ENCODE measurements around the gene LAPTM4A. TPM values are rescaled to one million over a fixed set of nuclear protein-coding genes. Genes with fewer than 3 reads are reported as not detected.
"Not testable (repeated sequence)": the region's sequence is repeated elsewhere in the genome, so short reads cannot be mapped to it uniquely, and the experiment has no call there.

LAPTM4A gene
- total RNA-seq, 1 donor: 82.9 TPM

- DNase-seq (ENCODE audit: low read depth in 2 of 3, low spot score in 2 of 3): no peak
Observed at GRCh38 chr2:20052861-20053281, 1.4 kb upstream of the LAPTM4A start.

- no peak for DNase-seq (ENCODE audit: low read depth in 2 of 3, low spot score in 2 of 3)
Observed at GRCh38 chr2:20052229-20052851, 912 bp upstream of the LAPTM4A start.

GRCh38 chr2:20050646-20051531, 539 bp downstream of the LAPTM4A start:
- peak in 1 of 3 donors; percentile 37 for DNase-seq (ENCODE audit: low read depth in 2 of 3, low spot score in 2 of 3)

- DNase-seq (ENCODE audit: low read depth in 2 of 3, low spot score in 2 of 3): peak; percentile 22 to 96 (median 88)
Observed at GRCh38 chr2:20050104-20050645, 1.3 kb downstream of the LAPTM4A start.

- peak in 1 of 3 donors; percentile 56 for DNase-seq (ENCODE audit: low read depth in 2 of 3, low spot score in 2 of 3)
Observed at GRCh38 chr2:20049637-20050036, 1.8 kb downstream of the LAPTM4A start.

- DNase-seq (ENCODE audit: low read depth in 2 of 3, low spot score in 2 of 3): no peak
Observed at GRCh38 chr2:20048488-20049448, 2.7 kb downstream of the LAPTM4A start.

GRCh38 chr2:20045712-20046292, 5.6 kb downstream of the LAPTM4A start:
- not testable (repeated sequence) for DNase-seq (ENCODE audit: low read depth in 2 of 3, low spot score in 2 of 3)

- no peak for DNase-seq (ENCODE audit: low read depth in 2 of 3, low spot score in 2 of 3)
Observed at GRCh38 chr2:20044778-20045177, 6.7 kb downstream of the LAPTM4A start.

- DNase-seq (ENCODE audit: low read depth in 2 of 3, low spot score in 2 of 3): no peak
Observed at GRCh38 chr2:20042531-20042930, 8.9 kb downstream of the LAPTM4A start.

GRCh38 chr2:20040489-20041172, 10.8 kb downstream of the LAPTM4A start:
- DNase-seq (ENCODE audit: low read depth in 2 of 3, low spot score in 2 of 3): no peak

GRCh38 chr2:20037660-20038059, 13.8 kb downstream of the LAPTM4A start:
- DNase-seq (ENCODE audit: low read depth in 2 of 3, low spot score in 2 of 3): no peak

GRCh38 chr2:20035955-20036666, 15.3 kb downstream of the LAPTM4A start:
- no peak for DNase-seq (ENCODE audit: low read depth in 2 of 3, low spot score in 2 of 3)

- DNase-seq (ENCODE audit: low read depth in 2 of 3, low spot score in 2 of 3): no peak
Observed at GRCh38 chr2:20034821-20035220, 16.6 kb downstream of the LAPTM4A start.

- DNase-seq (ENCODE audit: low read depth in 2 of 3, low spot score in 2 of 3): no peak
Observed at GRCh38 chr2:20034218-20034617, 17.2 kb downstream of the LAPTM4A start.

GRCh38 chr2:20033322-20033721, 18.1 kb downstream of the LAPTM4A start:
- DNase-seq (ENCODE audit: low read depth in 2 of 3, low spot score in 2 of 3): no peak

- DNase-seq (ENCODE audit: low read depth in 2 of 3, low spot score in 2 of 3): no peak
Observed at GRCh38 chr2:20030224-20030623, 21.2 kb downstream of the LAPTM4A start.

- no peak for DNase-seq (ENCODE audit: low read depth in 2 of 3, low spot score in 2 of 3)
Observed at GRCh38 chr2:20027705-20028434, 23.6 kb downstream of the LAPTM4A start.

- DNase-seq (ENCODE audit: low read depth in 2 of 3, low spot score in 2 of 3): no peak
Observed at GRCh38 chr2:20027260-20027677, 24.2 kb downstream of the LAPTM4A start.

All from hematopoietic multipotent progenitor cell (in vitro differentiated cells).